Amygdala (tissue), 56 donors: ENCODE measurements around the gene CEACAM19.
"Not testable (repeated sequence)": the region's sequence is repeated elsewhere in the genome, so short reads cannot be mapped to it uniquely, and the experiment has no call there.

Experiments
- DNase-seq, 56 donors: peaks; one replicate each; lab custom pipeline; 2025; lab: John Stamatoyannopoulos, UW

Gene CEACAM19, protein sequence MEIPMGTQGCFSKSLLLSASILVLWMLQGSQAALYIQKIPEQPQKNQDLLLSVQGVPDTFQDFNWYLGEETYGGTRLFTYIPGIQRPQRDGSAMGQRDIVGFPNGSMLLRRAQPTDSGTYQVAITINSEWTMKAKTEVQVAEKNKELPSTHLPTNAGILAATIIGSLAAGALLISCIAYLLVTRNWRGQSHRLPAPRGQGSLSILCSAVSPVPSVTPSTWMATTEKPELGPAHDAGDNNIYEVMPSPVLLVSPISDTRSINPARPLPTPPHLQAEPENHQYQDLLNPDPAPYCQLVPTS

DNA sequence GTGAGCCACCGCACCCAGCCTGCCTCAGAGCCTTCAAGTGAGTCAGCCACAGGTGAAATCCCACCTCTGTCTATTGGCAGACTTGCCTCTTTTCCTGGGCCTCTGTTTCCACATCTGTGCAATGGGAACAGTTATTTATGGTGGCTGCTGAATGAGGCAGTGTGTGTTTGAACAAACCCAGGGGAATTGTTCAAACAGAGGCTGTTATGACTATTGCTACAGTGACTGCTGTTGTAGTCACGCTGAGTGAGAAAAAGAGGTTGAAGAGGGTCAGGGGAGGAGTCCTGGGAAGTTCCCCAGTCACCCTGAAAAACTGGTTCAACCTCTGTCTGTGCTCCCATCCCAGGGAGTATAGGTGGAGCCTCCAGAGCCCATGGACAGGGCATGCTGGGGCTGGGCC, at the start of gene CEACAM19:
Gene CEACAM19, plus strand, starts transcription at position 83 of the 400 bp plus-strand sequence. CDS start 450 bp downstream, outside the sequence.
- no peak for DNase-seq

DNA sequence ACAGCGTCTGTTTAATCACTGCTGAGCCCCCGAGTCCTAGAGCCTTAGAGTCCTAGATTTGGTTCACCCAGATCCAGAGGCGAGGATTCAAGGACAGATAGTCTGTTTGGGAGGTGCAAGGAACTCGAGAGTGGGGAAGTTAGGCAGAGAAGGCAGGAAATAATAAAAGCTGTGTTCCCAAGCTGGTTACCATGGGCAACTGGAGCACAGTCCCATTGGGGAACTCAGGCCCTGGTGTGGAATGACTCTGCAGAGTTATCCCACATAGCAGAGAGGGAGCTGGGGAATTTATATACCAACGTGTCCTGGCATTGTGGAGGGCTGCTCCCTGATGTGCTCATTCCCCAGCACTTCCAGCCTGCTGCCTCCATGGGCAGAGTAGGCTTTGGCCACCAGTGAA, 48.2 kb upstream of the CEACAM19 start:
- no peak for DNase-seq

DNA sequence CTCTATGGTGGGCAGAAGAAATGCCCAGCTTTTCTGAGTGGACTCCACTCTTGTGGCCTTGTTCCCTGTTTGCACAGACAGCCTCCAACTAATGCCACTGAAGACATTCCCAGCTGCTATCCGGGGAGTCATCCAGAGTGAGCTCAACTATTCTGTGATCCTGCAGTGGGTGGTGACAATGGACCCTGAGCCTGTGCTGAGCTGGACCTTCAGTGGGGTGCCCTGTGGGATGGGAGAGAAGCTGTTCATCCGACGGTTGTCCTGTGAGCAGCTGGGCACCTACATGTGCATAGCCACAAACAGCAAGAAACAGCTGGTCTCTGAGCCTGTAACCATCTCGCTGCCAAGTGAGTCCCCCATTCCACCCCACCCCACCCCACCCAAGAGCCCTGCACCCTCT, 47.7 kb upstream of the CEACAM19 start:
- no peak for DNase-seq

DNA sequence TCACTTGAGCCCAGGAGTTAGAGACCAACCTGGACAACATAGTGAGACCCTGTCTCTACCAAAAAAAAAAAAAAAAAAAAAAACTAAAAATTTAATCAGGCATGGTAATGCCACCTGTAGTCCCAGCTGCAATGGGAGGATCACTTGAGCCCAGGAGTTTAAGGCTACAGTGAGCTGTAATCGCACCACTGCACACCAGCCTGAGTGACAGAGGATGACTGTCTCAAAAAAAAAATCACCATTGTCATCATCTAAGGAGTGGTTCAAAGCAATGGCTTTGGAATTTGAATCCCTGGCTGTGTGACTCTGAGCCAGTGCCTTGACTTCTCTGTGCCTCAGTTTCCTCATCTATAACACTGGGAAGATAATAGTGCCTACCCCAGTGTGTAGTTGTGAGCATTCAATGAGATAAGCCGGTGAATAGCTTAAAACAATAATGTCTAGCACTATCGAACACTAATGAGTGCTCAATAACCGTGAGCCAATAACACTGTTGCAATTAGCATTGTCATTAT, 46.4 kb upstream of the CEACAM19 start:
- no peak for DNase-seq

DNA sequence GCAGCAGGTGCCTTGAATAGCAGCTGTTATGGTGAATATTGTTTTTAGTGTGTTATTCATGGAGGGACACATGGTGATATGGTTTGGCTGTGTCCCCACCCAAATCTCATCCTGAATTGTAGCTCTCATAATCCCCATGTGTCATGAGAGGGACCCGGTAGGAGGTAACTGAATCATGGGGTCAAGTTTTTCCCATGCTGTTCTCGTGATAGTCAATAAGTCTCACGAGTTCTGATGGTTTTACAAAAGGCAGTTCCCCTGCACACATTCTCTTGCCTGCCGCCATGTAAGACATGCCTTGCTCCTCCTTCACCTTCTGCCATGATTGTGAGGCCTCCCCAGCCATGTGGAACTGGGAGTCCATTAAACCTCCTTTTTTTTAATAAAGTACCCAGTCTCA, 45.6 kb upstream of the CEACAM19 start:
- DNase-seq, result not testable (repeated sequence)

DNA sequence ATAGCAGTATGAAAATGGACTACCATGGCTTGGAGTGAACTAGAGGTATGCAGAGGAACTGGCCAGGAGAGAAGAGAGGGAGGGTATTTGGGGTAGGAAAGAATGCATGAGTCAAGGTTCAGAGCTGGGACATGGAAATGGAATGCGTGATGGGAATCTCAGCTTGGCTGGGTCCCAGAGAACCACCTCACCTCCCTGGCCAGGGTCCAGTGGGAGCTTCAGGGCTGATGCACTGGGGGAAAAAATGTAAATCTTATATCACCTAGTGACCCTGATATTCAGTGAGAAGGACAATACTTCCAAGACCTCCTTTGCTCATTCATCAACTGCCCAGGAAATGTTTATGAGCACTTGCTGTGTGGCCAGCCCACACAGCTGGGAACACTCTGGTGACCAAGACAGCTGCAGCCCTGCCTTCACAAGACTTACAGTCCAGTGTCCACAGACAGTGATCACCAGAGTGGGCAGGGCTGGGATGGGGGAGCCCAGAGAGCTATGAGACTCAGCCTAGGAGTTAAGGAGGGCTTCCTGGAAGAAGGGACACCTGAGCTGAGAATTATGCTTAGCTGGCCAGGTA, 45.1 kb upstream of the CEACAM19 start:
- no peak for DNase-seq

DNA sequence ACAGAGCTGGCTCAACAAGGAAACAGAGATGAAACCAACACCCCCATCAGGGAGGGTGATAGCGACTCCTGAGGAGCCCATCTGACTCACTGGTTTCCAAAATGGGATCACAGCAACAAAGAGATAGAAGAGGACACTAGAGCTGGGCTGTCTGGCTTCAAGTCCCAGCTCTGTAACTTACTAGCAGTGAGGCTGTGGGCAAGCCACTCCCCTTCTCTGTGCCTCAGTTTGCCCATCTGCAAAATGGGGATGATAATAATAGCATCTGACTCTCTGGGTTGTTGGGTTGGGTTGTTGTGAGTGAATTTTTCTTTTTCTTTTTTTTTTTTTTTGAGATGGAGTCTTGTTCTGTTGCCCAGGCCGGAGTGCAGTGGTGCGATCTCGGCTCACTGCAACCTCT, 43.7 kb upstream of the CEACAM19 start:
- no peak for DNase-seq

DNA sequence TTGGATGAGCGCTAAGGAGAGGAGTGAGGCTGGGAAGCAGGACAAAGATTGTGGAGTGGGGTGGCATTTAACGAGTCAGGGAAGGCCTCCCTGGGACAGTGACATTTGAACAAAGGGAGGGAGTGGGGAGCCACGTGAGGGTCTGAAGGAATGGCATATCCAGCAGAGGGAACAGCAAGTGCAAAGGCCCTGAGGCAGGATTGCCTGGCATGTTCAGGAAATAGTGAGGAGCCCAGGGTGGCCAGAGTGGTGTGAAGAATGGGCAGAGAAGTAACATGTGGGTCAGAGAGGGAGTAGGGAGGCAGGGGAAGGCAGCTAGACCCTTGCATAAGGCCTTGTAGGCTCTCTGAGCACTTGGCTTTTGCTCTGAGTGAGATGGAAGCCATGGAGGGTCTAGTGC, 42.5 kb upstream of the CEACAM19 start:
- no peak for DNase-seq

DNA sequence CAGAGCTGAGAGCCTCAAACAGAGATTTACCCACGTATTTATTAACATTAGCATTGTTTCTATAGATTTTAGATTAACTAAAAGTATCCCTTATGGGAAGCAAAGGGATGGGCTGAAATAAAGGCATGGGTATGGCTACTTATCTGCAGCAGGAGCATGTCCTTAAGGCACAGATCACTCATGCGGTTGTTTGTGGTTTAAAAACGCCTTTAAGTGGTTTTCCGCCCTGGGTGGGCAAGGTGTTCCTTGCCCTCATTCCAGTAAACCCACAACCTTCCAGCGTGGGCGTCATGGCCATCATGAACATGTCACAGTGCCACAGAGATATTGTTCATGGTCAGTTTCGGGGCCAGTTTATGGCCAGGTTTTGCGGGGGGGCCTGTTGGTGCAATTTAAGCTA, 39.7 kb upstream of the CEACAM19 start:
- not testable (repeated sequence) for DNase-seq

DNA sequence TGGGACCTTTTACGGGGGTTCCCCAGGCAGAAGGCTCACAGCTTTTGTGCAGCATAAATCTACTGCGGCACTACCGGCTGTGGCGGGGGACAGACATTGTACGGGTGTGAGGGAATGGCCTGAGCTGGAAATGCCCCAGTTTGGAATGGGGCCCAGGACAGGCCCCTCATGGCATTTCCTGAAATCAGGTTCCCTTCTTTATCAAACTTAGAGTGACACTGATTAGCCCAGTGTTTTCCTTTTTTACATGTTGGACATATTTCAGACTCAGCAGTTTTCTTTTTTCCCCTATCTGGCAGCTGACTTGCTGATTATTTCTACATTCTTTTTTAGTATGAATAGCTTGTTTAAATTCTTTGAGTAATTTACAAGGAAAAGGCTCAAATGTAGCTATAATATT, 37.2 kb upstream of the CEACAM19 start:
- not testable (repeated sequence) for DNase-seq

DNA sequence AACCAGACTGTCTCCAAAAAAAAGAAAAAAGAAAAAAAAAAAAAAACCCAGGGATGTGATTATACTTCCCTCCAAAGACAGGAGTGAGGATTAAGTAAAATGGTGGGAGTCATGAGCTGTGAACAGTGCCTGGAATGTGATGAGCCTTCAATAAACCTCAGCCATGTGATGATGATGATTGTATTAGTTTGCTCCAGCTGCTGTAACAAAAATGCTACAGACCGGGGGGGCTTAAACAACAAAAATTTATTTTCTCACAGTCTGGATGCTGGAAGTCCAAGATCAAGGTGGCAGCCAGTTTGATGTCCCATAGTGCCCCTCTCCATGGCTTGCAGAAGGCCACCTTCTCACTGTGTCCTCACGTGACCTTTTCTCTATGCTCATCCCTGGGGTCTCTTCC, 36.5 kb upstream of the CEACAM19 start:
- no peak for DNase-seq

DNA sequence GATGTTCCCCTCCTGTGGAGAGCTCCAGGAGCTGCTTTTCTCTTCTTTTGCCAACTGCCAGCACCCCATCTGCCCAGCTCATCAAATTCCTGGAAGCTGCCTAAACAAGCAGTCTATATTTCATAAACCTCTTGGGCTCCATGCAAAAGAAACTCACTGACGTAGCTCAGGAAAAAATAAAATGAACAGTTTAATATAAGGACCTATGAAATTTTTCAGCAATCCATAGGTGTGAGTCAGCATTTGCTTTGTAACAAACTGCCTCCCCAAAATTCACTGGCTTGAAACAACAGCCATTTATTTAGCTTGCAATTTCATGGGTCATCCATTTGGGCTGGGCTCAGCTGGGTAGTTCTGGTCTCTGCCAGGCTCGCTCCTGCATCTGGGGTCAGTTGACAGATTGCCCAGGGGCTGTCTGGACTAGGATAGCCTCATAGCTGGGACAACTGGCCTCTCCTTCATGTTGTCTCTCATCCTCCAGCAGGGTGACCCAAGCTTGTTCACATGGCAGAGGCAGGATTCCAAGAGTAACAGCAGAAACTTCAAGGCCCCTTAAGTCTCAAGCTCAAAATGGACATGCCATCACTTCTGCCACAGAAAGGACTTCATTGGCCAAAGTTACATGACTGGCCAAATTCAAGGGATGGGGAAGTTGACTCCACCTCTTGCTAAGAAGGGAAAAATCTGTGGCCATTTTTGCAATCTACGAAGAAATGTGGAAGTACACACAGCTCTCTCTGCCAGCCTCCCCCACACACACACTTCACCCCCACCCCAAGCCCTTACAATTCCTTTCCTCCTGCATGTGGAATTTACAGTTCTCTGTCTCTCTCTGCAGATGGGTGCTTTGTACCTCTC, 35.5 kb upstream of the CEACAM19 start:
- DNase-seq, result no peak

DNA sequence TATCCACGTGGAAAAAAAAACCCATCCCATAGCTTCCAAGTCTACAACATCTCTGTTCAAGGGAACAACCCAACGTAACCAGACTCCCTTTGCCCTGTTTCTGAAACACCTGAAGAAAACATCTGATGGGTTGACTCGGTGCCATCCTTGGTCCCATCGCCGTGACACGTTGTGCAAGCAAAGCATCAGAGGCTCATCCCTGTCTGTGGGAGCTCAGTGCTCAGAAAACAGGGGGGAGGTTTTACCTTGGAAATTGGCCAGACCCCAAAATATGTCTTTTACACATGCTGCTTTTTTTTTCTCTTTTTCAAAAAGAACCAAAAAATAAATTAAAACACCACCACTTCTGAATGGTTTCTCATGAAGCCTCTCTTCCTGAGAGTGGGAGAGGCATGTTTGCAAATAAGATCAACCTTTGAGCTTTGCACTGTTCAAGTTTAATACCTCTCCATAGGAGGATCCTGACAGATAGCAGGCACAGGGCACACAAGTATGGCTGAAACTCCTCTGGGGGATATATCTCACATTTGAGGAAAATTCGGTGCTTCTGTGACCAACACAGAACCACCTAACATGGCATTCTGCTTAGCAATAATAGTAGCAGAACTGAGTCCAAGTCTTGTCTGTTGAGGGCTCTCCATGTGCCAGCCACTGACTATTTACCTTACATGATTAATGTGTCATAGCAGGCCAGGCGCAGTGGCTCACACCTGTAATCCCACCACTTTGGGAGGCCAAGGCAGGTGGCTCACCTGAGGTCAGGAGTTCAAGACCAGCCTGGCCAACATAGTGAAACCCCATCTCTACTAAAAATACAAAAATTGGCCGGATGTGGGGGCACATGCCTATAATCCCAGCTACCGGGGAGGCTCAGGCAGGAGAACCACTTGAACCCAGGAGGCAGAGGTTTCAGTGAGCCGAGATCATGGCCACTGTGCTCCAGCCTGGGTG, 34.6 kb upstream of the CEACAM19 start:
- no peak for DNase-seq

DNA sequence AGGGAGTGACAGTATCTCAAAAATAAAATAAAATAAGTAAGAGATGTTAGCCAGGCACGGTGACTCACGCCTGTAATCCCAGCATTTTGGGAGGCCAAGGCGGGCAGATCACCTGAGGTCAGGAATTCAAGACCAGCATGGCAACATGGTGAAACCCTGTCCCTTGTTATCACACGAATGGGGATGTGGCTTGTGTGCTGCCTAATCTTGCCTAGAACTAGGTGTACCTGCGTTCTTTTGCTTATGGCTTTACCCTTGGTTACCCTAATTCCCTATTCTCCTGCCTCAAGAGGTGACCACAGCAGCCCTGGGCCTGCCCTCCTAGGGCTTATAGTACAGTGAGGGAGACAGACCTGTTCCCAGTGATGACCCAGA, 33.9 kb upstream of the CEACAM19 start:
- no peak for DNase-seq

DNA sequence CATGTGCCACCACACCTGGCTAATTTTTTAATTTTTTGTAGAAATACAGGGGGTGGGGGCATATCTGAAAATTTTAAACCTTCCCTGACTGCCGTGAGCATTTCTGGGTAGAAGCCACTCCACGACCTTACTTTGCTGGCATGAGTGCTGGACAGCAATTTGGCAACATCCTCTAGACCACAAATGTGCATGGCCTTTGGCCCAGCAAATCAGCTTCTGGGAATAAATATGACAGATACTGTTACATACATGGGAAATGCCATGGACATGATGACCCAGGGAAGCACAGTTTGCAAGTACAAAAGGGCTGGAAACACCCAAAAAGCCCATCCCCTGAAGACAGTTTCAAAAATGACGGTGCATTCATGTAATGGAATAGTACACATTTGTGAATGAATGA, 30.8 kb upstream of the CEACAM19 start:
- no peak for DNase-seq

DNA sequence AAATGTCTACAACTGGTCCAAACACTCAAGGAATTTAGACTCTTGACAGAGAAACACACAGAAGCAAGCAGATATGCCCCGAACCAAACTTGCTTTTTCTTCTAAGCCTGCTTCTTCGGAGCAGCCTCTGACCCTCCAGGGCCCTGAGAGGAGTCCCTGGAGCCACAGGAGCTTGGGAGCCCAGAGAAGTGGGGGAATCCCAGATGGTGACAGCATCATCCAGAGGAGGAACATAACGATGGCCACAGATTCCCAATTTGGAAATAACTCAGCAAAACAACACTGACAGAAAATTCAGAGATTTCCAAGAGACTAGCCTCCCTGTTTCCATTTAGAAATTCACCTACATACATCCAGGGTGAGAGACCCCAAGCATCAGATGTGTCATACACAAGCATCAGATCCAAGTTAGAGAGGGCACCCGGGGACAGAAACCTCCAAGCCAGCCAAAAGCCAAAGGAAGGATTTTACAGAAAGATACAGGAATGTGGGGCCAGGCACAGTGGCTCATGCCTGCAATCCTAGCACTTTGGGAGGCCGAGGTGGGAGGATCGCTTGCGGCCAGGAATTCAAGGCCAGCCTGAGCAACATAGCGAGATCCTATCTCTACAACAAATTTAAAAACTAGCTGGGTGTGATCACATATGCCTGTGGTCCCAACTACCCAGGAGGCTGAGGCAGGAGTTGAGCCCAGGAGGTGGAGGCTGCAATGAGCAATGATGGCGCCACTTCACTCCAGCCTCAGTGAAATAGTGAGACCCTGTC, 29.6 kb upstream of the CEACAM19 start:
- no peak for DNase-seq

DNA sequence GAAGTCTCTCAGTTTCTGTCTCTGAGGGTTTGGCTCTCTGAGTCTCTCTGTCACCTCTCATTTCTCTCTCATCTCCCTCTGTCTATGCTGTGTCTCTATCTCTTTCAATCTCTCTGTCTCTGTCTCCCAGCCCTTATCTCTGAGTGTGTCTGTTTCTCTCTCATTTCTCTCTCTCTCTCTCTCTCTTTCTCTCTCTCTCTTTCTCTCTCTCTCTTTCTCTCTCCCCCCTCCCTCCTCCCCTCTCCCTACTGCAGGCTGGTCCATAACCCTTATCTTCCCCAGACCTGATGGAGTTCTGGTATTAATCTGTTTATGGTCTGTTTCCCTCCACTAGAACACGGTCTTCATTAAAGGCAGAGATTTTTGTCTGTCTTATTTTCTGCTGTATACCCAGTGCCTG, 28.9 kb upstream of the CEACAM19 start:
- no peak for DNase-seq

DNA sequence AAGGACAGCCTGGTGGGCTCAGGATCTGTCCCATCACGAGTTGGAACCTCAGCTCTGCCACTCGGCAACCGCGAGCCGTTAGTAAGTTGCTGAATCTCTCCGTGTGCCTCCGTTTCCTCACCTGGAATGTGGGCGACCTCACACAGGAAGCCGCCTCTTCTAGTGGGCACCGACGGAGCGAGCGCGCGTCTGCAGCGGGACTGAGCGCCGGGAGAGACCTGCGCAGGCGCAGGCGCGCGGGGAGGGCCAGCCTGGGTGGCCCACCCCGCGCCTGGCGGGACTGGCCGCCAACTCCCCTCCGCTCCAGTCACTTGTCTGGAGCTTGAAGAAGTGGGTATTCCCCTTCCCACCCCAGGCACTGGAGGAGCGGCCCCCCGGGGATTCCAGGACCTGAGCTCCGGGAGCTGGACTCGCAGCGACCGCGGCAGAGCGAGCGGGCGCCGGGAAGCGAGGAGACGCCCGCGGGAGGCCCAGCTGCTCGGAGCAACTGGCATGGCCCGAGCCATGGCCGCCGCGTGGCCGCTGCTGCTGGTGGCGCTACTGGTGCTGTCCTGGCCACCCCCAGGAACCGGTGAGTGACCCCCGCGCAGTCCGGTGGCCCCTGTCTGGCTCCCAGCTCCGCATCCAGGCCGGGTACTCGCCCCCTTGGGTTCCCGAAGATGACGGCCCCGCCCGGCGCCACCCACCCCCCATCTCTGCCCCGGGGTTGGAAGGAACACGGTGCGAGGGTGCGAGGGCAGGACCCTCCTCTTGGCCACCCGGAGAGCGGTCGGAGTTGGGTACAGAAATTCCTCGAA, 27.5 kb upstream of the CEACAM19 start, which contains the start of gene PVR:
Gene PVR, plus strand, starts transcription at position 306 of the 797 bp plus-strand sequence. Its CDS starts 187 bp downstream, at position 493.
- peak in 44 of 56 donors; percentile 10 to 73 (median 44) for DNase-seq
